Subcutaneous adipose tissue (tissue), 4 donors: ENCODE measurements around the gene LZTS2. TPM values are rescaled to one million over a fixed set of nuclear protein-coding genes. Genes with fewer than 3 reads are reported as not detected.

Experiments
- total RNA-seq, 4 donors: library from RNA; depleted of rRNA; stranded (reverse); fragments of >200 nt; gene quantifications; one replicate each; pipeline ENCODE4 v1.1.0, GENCODE V29; 2016
- TF ChIP-seq, protein P1 (sequence below): fragments of 450-650 bp; IDR thresholded peaks from one replicate; pipeline ENCODE4 v1.5.1; 2016; ENCODE audit warnings: low read depth, mild to moderate bottlenecking, control low read depth, antibody characterized with exemption, moderate library complexity

The LZTS2 gene
- total RNA-seq, 4 donors from 2014 or later, result 27.4 to 130 (median 45.2) TPM

DNA sequence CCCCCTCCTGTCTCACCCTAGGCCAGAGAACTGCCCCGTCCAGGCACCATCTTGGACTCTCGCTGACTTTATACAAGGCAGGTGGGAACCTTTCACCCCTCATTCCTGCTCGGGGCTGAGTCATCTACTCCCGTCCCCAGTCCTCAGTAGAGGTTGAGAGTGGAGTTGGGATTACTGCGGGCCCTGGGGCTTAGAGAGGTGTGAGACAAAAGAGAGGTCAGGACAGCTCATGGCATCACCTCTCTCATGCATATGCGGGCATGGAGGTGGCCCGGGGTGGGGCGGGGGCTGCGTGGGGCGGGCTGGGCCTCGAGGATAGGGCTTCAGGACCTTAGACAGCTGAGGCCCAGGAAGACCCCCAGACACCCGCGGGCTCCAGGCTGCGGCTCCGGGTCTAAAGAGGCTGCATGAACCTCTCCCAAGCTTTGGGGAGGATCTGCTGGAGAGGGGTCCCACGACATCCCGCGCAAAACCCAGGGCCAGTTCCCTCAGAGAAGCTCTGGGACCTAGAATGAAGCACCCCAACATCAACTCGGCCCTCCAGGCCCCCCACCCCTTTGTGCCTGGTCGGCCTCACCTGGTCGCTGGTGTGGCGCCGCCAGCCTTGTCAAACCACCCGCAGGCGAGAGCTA, 31.0 kb downstream of the LZTS2 start:
- TF ChIP-seq, protein P1, sequence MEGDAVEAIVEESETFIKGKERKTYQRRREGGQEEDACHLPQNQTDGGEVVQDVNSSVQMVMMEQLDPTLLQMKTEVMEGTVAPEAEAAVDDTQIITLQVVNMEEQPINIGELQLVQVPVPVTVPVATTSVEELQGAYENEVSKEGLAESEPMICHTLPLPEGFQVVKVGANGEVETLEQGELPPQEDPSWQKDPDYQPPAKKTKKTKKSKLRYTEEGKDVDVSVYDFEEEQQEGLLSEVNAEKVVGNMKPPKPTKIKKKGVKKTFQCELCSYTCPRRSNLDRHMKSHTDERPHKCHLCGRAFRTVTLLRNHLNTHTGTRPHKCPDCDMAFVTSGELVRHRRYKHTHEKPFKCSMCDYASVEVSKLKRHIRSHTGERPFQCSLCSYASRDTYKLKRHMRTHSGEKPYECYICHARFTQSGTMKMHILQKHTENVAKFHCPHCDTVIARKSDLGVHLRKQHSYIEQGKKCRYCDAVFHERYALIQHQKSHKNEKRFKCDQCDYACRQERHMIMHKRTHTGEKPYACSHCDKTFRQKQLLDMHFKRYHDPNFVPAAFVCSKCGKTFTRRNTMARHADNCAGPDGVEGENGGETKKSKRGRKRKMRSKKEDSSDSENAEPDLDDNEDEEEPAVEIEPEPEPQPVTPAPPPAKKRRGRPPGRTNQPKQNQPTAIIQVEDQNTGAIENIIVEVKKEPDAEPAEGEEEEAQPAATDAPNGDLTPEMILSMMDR, result no peak

DNA sequence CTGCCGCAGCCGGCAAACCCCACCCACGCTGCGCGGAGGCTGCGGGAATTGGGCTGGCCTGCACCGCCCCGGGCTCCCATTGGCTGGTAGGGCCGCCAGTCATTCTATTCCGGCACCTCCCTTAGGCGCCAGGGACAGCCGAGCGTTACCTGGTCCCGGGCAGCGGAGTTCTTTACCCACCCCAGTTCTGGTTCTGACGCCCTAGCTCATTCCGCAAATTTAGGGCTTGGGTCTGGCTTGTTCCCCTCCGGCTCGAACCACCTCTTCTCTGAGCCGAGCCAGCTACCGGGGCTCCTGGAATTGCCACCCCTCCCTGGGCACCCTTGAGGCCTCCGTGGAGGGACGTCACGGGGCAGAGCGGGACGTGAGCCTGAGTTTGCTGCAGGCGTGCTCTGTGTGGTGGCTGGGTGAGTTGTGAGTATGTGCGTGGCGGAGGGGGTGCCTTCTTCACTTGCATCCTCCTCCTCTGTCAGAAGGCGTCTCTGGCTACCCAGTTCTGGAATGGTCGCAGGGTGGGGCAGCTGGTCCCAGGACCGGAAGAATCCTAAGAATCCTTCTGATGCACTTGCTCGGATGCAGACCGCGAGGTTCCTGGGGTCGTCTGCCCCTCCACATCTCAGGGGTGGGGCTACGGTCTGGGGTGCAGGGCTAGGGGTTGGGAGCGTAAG, 31.7 kb downstream of the LZTS2 start, which contains the start of the genes PDZD7 and SFXN3:
Gene PDZD7, minus strand, starts transcription at position 2 of the 668 bp plus-strand sequence. CDS start 910 bp downstream, outside the sequence.
Gene SFXN3, plus strand, starts transcription at position 107 of the 668 bp plus-strand sequence. CDS start 3,461 bp downstream, outside the sequence.
- TF ChIP-seq, protein P1, result no peak

DNA sequence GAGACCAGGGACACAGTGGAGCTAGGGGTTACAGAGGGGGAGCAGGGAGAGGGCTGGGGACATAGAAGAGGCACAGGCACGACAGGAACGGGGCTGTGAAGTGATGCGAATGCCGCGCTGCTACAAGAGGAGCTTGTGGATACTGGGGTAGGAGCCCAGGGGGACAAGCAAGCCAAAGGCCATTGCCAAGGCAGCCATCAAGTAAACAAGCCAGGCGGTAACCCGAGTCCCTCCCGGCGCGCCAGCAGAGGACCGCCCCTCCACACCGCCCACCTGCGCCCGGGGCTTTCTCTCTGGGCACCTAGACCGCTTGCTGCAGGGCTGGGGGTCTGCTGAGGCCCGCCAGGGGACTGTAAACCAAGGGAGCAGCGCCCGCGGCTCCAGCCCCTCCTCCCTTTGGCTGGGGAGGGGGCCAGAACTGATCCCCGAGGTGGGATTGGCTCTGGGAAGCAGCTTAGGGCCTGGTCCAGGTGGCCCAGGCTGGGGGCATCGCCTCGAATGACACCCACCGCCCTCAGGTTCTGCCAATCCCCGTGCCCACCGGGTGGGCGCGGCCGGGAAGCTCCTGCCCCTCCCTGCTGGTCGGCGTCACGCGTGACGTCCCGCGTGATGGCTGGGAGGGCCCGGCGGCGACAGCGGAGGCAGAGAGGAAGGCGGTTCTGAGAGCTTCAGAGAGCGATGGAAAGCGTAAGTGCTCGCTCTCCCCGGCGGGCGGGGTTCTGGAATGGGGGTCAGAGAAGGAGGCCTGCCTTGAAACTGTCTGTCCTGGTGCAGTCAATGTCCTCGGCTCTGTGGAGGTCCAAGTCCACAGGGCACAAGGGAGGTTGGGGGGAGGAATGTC, 32.4 kb downstream of the LZTS2 start:
- TF ChIP-seq, protein P1, result no peak

DNA sequence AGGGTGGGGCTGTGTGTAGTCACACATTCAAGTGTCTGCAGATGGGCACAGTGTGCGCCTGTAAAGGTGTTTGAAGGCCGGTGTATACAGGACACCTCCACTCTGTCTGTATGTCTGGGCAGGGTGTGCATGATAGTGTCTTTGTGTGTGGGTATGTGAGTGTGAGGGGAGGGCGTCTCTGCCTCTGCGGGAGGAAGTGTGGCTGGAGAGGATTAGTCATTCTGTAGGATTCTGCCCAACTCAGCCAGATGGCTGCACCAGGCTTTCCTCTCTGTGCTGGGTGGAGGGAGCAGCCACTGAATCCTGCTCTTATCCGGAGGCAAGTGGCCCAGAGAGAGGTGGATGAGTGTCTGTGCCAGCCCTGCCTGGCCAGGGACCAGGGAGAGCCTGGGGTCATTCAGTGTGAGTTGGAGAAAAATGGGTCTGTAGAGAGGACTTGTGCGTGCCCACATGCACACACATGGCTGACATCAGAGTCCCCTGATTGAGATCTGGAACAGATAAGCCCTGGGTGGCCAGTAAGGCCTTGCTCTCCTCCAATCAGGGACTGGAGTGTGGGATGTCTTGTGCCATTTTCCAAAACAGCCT, 33.1 kb downstream of the LZTS2 start:
- TF ChIP-seq, protein P1, result no peak

DNA sequence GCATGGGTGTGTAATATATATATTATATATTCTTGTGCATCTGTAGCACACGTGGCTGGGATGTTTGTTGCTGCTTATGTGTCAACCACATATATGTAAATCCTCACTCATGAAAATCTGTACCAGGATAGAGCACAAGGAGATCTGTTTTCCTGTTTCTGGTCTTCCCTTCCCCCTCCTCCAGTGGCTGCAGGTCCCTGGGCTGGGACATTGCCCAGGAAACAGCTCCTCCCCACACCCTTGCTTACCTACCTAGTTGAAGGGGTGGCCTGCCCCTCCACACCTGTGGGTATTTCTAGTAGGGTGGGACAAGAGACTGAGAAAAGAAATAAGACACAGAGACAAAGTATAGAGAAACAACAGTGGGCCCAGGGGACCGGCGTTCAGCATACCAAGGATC, 33.7 kb downstream of the LZTS2 start:
- TF ChIP-seq, protein P1, result no peak

DNA sequence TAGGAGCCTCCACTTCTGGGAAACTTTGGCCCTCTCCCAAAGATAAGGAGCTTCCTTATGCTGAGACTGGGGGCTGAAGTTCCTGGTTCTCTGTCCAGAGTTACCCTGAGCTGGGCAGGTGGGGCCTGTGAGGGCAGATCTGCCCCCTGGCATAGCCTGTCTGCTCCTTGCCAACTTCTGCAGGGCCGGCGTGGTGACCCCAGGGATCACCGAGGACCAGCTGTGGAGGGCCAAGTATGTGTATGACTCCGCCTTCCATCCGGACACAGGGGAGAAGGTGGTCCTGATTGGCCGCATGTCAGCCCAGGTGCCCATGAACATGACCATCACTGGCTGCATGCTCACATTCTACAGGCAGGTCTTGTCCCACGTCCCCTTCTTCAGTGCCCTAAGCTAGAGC, 35.7 kb downstream of the LZTS2 start:
- TF ChIP-seq, protein P1, result no peak
